B cell (primary cell): ENCODE results near the gene KLHL3. TPM values are rescaled to one million over a fixed set of nuclear protein-coding genes. Genes with fewer than 3 reads are reported as not detected.

Source experiments
- ATAC-seq: fragments of 200-7000 bp; cut with Tn5 transposase; one replicate; pipeline ENCODE4 v1.10.0; 2021; ENCODE audit warnings: low read depth, mild to moderate bottlenecking, moderate number of reproducible peaks, moderate library complexity
- CTCF ChIA-PET: fragments of 350-600 bp; sonication (Branson Sonifier 250); formaldehyde crosslinking; loops from one replicate; lab custom pipeline; 2021; ENCODE audit warnings: antibody characterized with exemption, inconsistent platforms; lab: Charles Lee
- POLR2A ChIA-PET: fragments of 350-600 bp; sonication (Branson Sonifier 250); formaldehyde crosslinking; loops from one replicate; lab custom pipeline; 2021; ENCODE audit warnings: antibody characterized with exemption; lab: Charles Lee
- DNase-seq: peaks from one replicate; pipeline ENCODE4 v3.0.0; 2013
- H2AFZ ChIP-seq: 2 replicates; pipeline ENCODE4 v1.6.1; 2012; ENCODE audit warnings: mild to moderate bottlenecking, low read depth, low read length; ENCODE audit not compliant: insufficient read depth, poor library complexity, severe bottlenecking
- H3K27ac ChIP-seq, 2 donors: 1 replicate in 1 of 2; 2 replicates in 1 of 2; pipeline ENCODE4 v1.5.1; 2012 to 2013; ENCODE audit warnings: low read length in 2 of 2, mild to moderate bottlenecking in 2 of 2, moderate library complexity in 1 of 2
- H3K27me3 ChIP-seq, 4 experiments: fragments of 200-600 bp in 1 of 4; sonication (generic) in 1 of 4; replicated peaks in 1 of 4; 1 replicate in 2 of 4; 2 replicates in 2 of 4; pipeline versions ENCODE4 v1.6.1 to v1.7.0; 2013 to 2016; ENCODE audit warnings: low read length in 3 of 4, mild to moderate bottlenecking in 2 of 4, mixed read lengths in 1 of 4, moderate library complexity in 1 of 4; ENCODE audit not compliant: insufficient read depth in 4 of 4, control insufficient read depth in 3 of 4; ENCODE audit errors: control extremely low read depth in 1 of 4
- H3K36me3 ChIP-seq, 2 experiments: replicated peaks in 1 of 2; 1 replicate in 1 of 2; 2 replicates in 1 of 2; pipeline versions ENCODE4 v1.6.1 to v1.7.1; 2013; ENCODE audit warnings: low read length in 1 of 2; ENCODE audit not compliant: insufficient read depth in 2 of 2, control insufficient read depth in 1 of 2; ENCODE audit errors: control extremely low read depth in 1 of 2, extremely low read depth in 1 of 2
- H3K4me1 ChIP-seq, 2 donors: fragments of 200-600 bp in 1 of 2; sonication (generic) in 1 of 2; 1 replicate in 1 of 2; 2 replicates in 1 of 2; pipeline versions ENCODE4 v1.5.1 to v1.6.1; 2013 to 2017; ENCODE audit warnings: low read length in 2 of 2; ENCODE audit not compliant: control insufficient read depth in 2 of 2, insufficient read depth in 2 of 2
- H3K4me2 ChIP-seq: replicated peaks from 2 replicates; pipeline ENCODE3; 2012; ENCODE audit warnings: mild to moderate bottlenecking, low read depth, low read length; ENCODE audit not compliant: poor library complexity, severe bottlenecking
- H3K4me3 ChIP-seq, 5 experiments: fragments of 200-600 bp in 1 of 5; sonication (generic) in 1 of 5; 1 replicate in 3 of 5; 2 replicates in 2 of 5; pipeline versions ENCODE4 v1.5.1 to v1.7.0; 2011 to 2016; ENCODE audit warnings: low read length in 4 of 5, mild to moderate bottlenecking in 4 of 5, low read depth in 2 of 5, control low read depth in 1 of 5, moderate library complexity in 1 of 5; ENCODE audit not compliant: insufficient read depth in 1 of 5; ENCODE audit errors: control extremely low read depth in 1 of 5, extremely low read depth in 1 of 5
- H3K79me2 ChIP-seq: fragments of 200-600 bp; sonication (generic); one replicate; pipeline ENCODE4 v1.6.0; 2016; ENCODE audit warnings: low read length; ENCODE audit not compliant: control insufficient read depth, insufficient read depth
- H3K9ac ChIP-seq: fragments of 200-600 bp; sonication (generic); 2 replicates; pipeline ENCODE4 v1.6.1; 2017; ENCODE audit warnings: mild to moderate bottlenecking, low read length, moderate library complexity
- H3K9me3 ChIP-seq, 3 donors: one replicate each; pipeline versions ENCODE4 v1.6.1 to v1.7.1; 2013; ENCODE audit warnings: low read length in 2 of 3; ENCODE audit not compliant: control insufficient read depth in 2 of 3, insufficient read depth in 1 of 3; ENCODE audit errors: control extremely low read depth in 1 of 3
- H4K20me1 ChIP-seq: 2 replicates; pipeline ENCODE4 v1.6.0; 2012; ENCODE audit warnings: mild to moderate bottlenecking, low read length; ENCODE audit not compliant: insufficient read depth, control insufficient read depth, poor library complexity, severe bottlenecking
- H3K27ac Mint-ChIP-seq: one replicate; pipeline ENCODE4 v1.8.0; 2021; ENCODE audit warnings: mixed read lengths
- H3K27me3 Mint-ChIP-seq: one replicate; pipeline ENCODE4 v1.8.0; 2021; ENCODE audit warnings: mixed read lengths
- H3K4me1 Mint-ChIP-seq: one replicate; pipeline ENCODE4 v1.8.0; 2021; ENCODE audit warnings: mixed read lengths
- H3K4me3 Mint-ChIP-seq: one replicate; pipeline ENCODE4 v1.8.0; 2021; ENCODE audit warnings: mixed read lengths
- H3K9me3 Mint-ChIP-seq: one replicate; pipeline ENCODE4 v1.8.0; 2022; ENCODE audit warnings: mixed read lengths; ENCODE audit not compliant: insufficient read depth
- EZH2 ChIP-seq: IDR thresholded peaks from 2 replicates; pipeline ENCODE4 v1.6.1; 2012; ENCODE audit warnings: borderline replicate concordance, low read depth, mild to moderate bottlenecking, moderate library complexity, low read length; ENCODE audit not compliant: insufficient read depth, poor library complexity, severe bottlenecking
- whole genome bisulfite sequencing: methylation state at CpG from one replicate; pipeline ENCODE4 v1.1.5; 2013; ENCODE audit warnings: missing lambda C conversion rate; ENCODE audit not compliant: insufficient coverage; 5-methylcytosine and 5-hydroxymethylcytosine counted together
- intact Hi-C: fragments of 100-400 bp; cut with micrococcal nuclease; formaldehyde crosslinking; loops from one replicate; pipeline ENCODE4 v1.10.0; 2022
- polyA plus RNA-seq: library from polyadenylated mRNA; depleted of rRNA; stranded (reverse); fragments of >200 nt; gene quantifications from 2 replicates; pipeline ENCODE4 v1.2.3, GENCODE V29; 2012
- total RNA-seq, 2 donors: library from RNA; stranded (reverse); fragments of 120-200 nt in 1 of 2; gene quantifications; 1 replicate in 1 of 2; 2 replicates in 1 of 2; pipeline versions ENCODE4 v1.2.3 to v1.2.4, GENCODE V29; 2013 to 2022
- TF ChIP-seq, protein P1 (sequence below): fragments of 200-600 bp; IDR thresholded peaks from one replicate; pipeline ENCODE4 v1.8.0; 2022; ENCODE audit warnings: antibody characterized with exemption, mild to moderate bottlenecking

Gene KLHL3
- total and polyA plus RNA-seq, 2 donors (not counting 1 experiment from before 2014, with no cell fraction given) = 3.3 to 4.5 TPM

DNA sequence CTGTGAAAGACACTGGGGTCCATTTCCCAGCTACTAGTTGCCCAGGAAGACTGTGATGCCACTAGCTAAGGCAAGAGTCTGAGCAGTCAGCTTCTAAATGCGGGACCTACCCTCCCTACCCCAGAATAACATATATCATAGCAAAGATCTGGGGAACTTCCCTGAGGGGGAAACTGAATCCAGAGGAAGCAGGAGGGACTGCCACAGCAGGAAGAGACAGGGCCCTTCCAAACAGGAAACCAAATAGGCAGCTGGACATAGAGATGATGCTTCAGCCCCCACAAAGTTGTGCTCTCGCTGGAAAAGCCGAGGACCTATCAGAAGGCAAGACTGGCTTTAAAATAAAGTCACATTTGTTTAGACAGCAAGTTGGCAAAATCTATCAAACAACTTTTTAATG lies 51.1 kb downstream of the KLHL3 start:
- ATAC-seq (no peak), DNase-seq (no peak)
- Histone ChIP-seq H3K4me2 (no peak overlapping the region), H3K9ac (no peak overlapping the region), H4K20me1 (no peaks in the 10 kb centered on the region), H3K79me2 (no peaks in the 10 kb centered on the region), H3K4me1 (no peaks in the 10 kb centered on the region), H3K36me3 (peaks cover 0 to 3% of the 10 kb centered on the region in 2 experiments), H3K27ac (no peak overlapping the region), H3K9me3 (no peaks in the 10 kb centered on the region), H2AFZ (no peak overlapping the region), H3K4me3 (no peak overlapping the region), H3K27me3 (no peaks in the 10 kb centered on the region)
- no peaks in the 10 kb centered on the region for H3K27me3 Mint-ChIP-seq
- H3K4me1 Mint-ChIP-seq = no peaks in the 10 kb centered on the region
- ChIA-PET POLR2A (no interaction called here), CTCF (no interaction called here)
- WGBS = no CpG with 5 or more reads among the region's 3 CpGs
- no peak overlapping the region for H3K4me3 Mint-ChIP-seq
- TF ChIP-seq, protein P1, sequence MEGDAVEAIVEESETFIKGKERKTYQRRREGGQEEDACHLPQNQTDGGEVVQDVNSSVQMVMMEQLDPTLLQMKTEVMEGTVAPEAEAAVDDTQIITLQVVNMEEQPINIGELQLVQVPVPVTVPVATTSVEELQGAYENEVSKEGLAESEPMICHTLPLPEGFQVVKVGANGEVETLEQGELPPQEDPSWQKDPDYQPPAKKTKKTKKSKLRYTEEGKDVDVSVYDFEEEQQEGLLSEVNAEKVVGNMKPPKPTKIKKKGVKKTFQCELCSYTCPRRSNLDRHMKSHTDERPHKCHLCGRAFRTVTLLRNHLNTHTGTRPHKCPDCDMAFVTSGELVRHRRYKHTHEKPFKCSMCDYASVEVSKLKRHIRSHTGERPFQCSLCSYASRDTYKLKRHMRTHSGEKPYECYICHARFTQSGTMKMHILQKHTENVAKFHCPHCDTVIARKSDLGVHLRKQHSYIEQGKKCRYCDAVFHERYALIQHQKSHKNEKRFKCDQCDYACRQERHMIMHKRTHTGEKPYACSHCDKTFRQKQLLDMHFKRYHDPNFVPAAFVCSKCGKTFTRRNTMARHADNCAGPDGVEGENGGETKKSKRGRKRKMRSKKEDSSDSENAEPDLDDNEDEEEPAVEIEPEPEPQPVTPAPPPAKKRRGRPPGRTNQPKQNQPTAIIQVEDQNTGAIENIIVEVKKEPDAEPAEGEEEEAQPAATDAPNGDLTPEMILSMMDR = no peak
- TF ChIP-seq EZH2 = no peak
- intact Hi-C loops = no loop called here
- peaks cover 2% of the 10 kb centered on the region for H3K9me3 Mint-ChIP-seq
- no peak overlapping the region for H3K27ac Mint-ChIP-seq

DNA sequence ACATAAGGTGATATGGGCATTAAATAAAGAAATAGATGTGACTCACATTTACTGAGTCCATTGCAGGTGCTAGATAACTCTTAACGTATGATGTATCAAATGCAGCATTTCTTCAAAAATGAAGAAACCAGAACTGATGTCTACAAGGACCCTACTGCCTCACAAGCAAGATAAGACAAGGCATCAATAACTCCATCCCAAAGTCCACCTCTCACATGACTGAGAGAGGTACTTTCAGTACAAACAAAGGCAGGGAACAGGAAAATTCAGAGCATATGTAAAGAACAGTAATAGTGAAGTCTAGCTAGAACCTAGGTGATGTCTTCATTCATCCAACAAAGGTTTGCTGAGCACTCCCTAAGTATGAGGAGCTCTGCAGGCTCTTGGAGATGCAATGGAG lies 54.7 kb downstream of the KLHL3 start:
- H4K20me1 ChIP-seq = no peaks in the 10 kb centered on the region
- 100% methylated on average over 1 of the region's 1 CpG for WGBS
- no peaks in the 10 kb centered on the region for H3K4me1 ChIP-seq
- no peak for DNase-seq
- H3K79me2 ChIP-seq = no peaks in the 10 kb centered on the region
- no peaks in the 10 kb centered on the region for H3K4me1 Mint-ChIP-seq
- ChIA-PET POLR2A (no interaction called here), CTCF (no interaction called here)
- no peak overlapping the region for H3K4me2 ChIP-seq
- TF ChIP-seq, protein P1 = no peak
- no peak for TF ChIP-seq EZH2
- no peak overlapping the region for H2AFZ ChIP-seq
- H3K27me3 ChIP-seq = no peaks in the 10 kb centered on the region
- H3K9me3 ChIP-seq = no peaks in the 10 kb centered on the region
- no peak overlapping the region for H3K9ac ChIP-seq
- ATAC-seq = no peak
- H3K4me3 Mint-ChIP-seq = no peak overlapping the region
- H3K27me3 Mint-ChIP-seq = no peaks in the 10 kb centered on the region
- no peaks in the 10 kb centered on the region for H3K9me3 Mint-ChIP-seq
- H3K4me3 ChIP-seq = no peak overlapping the region
- intact Hi-C loops = no loop called here
- no peak overlapping the region for H3K27ac ChIP-seq
- no peak overlapping the region for H3K27ac Mint-ChIP-seq
- H3K36me3 ChIP-seq = no peaks in the 10 kb centered on the region
